Lower leg skin (tissue), 3 donors: ENCODE measurements around the gene TRMU.

Experiments
- POLR2A ChIP-seq, 2 donors: fragments of 450-650 bp; IDR thresholded peaks; one replicate each; pipeline ENCODE4 v1.6.1; 2016 to 2017; ENCODE audit warnings: antibody characterized with exemption in 2 of 2, mild to moderate bottlenecking in 1 of 2, moderate library complexity in 1 of 2
- TF ChIP-seq, protein P1 (sequence below), 3 donors: fragments of 450-650 bp; IDR thresholded peaks; one replicate each; pipeline ENCODE4 v1.5.1; 2016; ENCODE audit warnings: antibody characterized with exemption in 3 of 3, mild to moderate bottlenecking in 3 of 3, moderate library complexity in 2 of 3

DNA sequence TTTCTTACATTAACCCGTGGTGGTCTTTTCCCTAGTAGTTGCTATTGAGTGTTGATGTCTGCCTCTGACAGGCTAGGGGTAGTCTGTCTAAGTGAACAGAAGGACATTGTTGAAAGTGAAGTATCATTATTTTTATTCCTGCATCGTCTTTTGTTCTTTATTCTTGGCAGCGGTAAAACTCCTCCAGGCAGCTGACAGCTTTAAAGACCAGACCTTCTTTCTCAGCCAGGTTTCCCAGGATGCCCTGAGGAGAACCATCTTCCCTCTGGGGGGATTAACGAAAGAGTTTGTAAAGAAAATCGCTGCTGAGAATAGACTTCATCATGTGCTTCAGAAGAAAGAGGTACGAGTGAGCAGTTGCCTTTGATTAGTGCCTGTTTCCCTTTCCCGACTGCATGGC lies 14.6 kb downstream of the TRMU start:
- TF ChIP-seq, protein P1, sequence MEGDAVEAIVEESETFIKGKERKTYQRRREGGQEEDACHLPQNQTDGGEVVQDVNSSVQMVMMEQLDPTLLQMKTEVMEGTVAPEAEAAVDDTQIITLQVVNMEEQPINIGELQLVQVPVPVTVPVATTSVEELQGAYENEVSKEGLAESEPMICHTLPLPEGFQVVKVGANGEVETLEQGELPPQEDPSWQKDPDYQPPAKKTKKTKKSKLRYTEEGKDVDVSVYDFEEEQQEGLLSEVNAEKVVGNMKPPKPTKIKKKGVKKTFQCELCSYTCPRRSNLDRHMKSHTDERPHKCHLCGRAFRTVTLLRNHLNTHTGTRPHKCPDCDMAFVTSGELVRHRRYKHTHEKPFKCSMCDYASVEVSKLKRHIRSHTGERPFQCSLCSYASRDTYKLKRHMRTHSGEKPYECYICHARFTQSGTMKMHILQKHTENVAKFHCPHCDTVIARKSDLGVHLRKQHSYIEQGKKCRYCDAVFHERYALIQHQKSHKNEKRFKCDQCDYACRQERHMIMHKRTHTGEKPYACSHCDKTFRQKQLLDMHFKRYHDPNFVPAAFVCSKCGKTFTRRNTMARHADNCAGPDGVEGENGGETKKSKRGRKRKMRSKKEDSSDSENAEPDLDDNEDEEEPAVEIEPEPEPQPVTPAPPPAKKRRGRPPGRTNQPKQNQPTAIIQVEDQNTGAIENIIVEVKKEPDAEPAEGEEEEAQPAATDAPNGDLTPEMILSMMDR (IDR thresholded peaks at IDR 0.05), result no peak
- TF ChIP-seq POLR2A (IDR thresholded peaks at IDR 0.05), result no peak
